Measurements from ENCODE around the gene TCTN1. TPM values are rescaled to one million over a fixed set of nuclear protein-coding genes. Genes with fewer than 3 reads are reported as not detected.

The TCTN1 gene
- total and polyA plus RNA-seq, 2 donors (not counting 1 experiment from before 2014, with no cell fraction given) = 49.1 to 69.8 TPM

DNA sequence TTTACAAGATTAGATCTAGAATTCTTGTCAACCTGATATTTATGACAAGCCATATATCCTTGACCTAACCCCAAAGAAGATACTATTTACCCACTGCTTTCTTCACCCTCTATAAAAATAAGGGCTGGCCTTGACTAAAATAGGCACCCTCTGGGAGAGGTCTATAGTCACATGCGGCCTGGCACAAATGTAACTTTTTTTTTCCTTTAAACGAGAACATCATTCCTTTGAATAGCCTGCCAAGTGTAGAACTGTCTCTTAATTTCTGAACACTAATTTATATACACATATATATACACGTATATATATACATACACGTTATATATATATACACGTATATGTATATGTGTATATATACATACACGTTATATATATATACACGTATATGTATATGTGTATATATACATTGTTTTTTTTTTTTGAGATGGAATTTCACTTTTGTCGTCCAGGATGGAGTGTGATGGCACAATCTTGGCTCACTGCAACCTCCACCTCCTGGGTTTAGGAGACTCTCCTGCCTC, 49.4 kb upstream of the TCTN1 start:
- Histone ChIP-seq H3K9ac (ENCODE audit: low read length) (no peak overlapping the region), H3K36me3 (replicated peaks in 1 of 2; ENCODE audit: control extremely low read depth in 1 of 2, control insufficient read depth in 1 of 2, extremely low read depth in 1 of 2, insufficient read depth in 2 of 2, low read length in 1 of 2) (peaks cover 4 to 7% of the 10 kb centered on the region in 2 experiments), H4K20me1 (ENCODE audit: control insufficient read depth, insufficient read depth, low read length, poor library complexity, severe bottlenecking) (peaks cover 65% of the 10 kb centered on the region), H3K27ac (ENCODE audit: low read length in 2 of 2) (peak overlapping the region; percentile 75 to 82), H2AFZ (ENCODE audit: insufficient read depth, low read depth, low read length, poor library complexity, severe bottlenecking) (no peak overlapping the region), H3K27me3 (replicated peaks in 1 of 4; ENCODE audit: control extremely low read depth in 1 of 4, control insufficient read depth in 3 of 4, insufficient read depth in 4 of 4, low read length in 3 of 4) (no peaks in the 10 kb centered on the region), H3K9me3 (ENCODE audit: control extremely low read depth in 1 of 3, control insufficient read depth in 2 of 3, insufficient read depth in 1 of 3, low read length in 2 of 3) (peaks cover 0 to 14% (median 9%) of the 10 kb centered on the region in 3 donors), H3K79me2 (ENCODE audit: control insufficient read depth, insufficient read depth, low read length) (peaks cover 99% of the 10 kb centered on the region), H3K4me3 (ENCODE audit: control extremely low read depth in 1 of 5, extremely low read depth in 1 of 5, insufficient read depth in 1 of 5, low read depth in 2 of 5, low read length in 4 of 5) (no peak overlapping the region), H3K4me1 (ENCODE audit: control insufficient read depth in 2 of 2, insufficient read depth in 2 of 2, low read length in 2 of 2) (peaks cover 73 to 79% of the 10 kb centered on the region in 2 donors), H3K4me2 (replicated peaks; ENCODE audit: low read depth, low read length, poor library complexity, severe bottlenecking) (peak overlapping the region; percentile 43)
- Mint-ChIP-seq H3K4me3 (no peak overlapping the region), H3K27ac (peak overlapping the region; percentile 81), H3K9me3 (ENCODE audit: insufficient read depth) (no peaks in the 10 kb centered on the region), H3K4me1 (peaks cover 75% of the 10 kb centered on the region), H3K27me3 (no peaks in the 10 kb centered on the region)
- CTCF ChIA-PET = interaction anchor here (1.3 to 3.1 kb wide), 5 partner anchors 10 to 133 kb away, joined by 4 to 35 read pairs (median 7); no protein-coding TSS in a partner anchor
- DNase-seq (no peak), ATAC-seq (ENCODE audit: low read depth) (no peak)
- intact Hi-C loops (cut with micrococcal nuclease) = loop anchor here (5.0 kb wide), 1 partner anchor 123 kb away; the partner anchor contains the start of gene HVCN1
- TF ChIP-seq EZH2 (IDR thresholded peaks at IDR 0.05; ENCODE audit: borderline replicate concordance, insufficient read depth, low read depth, low read length, poor library complexity, severe bottlenecking) (no peak), CTCF (IDR thresholded peaks at IDR 0.05) (no peak)
- no CpG with 5 or more reads among the region's 8 CpGs for whole genome bisulfite sequencing (ENCODE audit: insufficient coverage)
- POLR2A ChIA-PET = no interaction called here
